Liver (tissue), 3 donors: ENCODE data around the gene GSPT1.
"Not testable (repeated sequence)": the region's sequence is repeated elsewhere in the genome, so short reads cannot be mapped to it uniquely, and the experiment has no call there.

Source experiments
- EGR1 ChIP-seq, 2 donors: IDR thresholded peaks; 2 replicates each; pipeline ENCODE4 v1.6.1; 2016 to 2018; ENCODE audit warnings: antibody characterized with exemption in 2 of 2, low read depth in 2 of 2
- FOXA2 ChIP-seq: IDR thresholded peaks from 2 replicates; pipeline ENCODE4 v1.6.1; 2016; ENCODE audit warnings: antibody characterized with exemption
- JUND ChIP-seq, 2 donors: IDR thresholded peaks; 2 replicates each; pipeline ENCODE4 v1.6.1; 2016; ENCODE audit warnings: antibody characterized with exemption in 2 of 2
- SP1 ChIP-seq: IDR thresholded peaks from 2 replicates; pipeline ENCODE4 v1.6.1; 2018; ENCODE audit warnings: antibody characterized with exemption, mild to moderate bottlenecking
- TAF1 ChIP-seq: conservative IDR thresholded peaks from 2 replicates; pipeline ENCODE4 v1.6.1; 2016; ENCODE audit warnings: antibody characterized with exemption, mild to moderate bottlenecking
- TF ChIP-seq, protein P1 (sequence below): fragments of 150-350 bp; IDR thresholded peaks from 2 replicates; pipeline ENCODE4 v1.5.1; 2017; ENCODE audit warnings: improper control_type of control experiment, low read depth, low read length; ENCODE audit not compliant: missing input control
- TF ChIP-seq, protein P2 (sequence below): IDR thresholded peaks from 2 replicates; pipeline ENCODE4 v1.6.1; 2016; ENCODE audit warnings: antibody characterized with exemption, mild to moderate bottlenecking
- donor health status: healthy.
- donor health status: healthy.

DNA sequence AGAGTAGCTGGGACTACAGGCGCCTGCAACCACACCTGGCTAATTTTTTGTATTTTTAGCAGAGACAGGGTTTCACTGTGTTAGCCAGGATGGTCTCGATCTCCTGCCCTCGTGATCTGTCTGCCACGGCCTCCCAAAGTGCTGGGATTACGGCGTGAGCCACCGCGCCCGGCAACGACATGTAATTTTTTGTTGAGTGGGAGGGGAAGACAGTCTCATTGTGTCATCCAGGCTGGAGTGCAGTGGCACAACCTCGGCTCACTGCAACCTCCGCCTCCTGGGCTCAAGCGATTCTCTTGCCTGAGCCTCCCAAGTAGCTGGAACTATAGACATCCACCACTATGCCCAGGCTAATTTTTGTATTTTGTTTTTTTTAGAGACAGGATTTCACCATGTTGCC, 96.8 kb downstream of the GSPT1 start:
- TF ChIP-seq SP1; TAF1; FOXA2; EGR1 (IDR thresholded peaks at IDR 0.05; ENCODE audit: low read depth in 2 of 2); JUND (IDR thresholded peaks at IDR 0.05): not testable (repeated sequence)
- TF ChIP-seq, protein P1, sequence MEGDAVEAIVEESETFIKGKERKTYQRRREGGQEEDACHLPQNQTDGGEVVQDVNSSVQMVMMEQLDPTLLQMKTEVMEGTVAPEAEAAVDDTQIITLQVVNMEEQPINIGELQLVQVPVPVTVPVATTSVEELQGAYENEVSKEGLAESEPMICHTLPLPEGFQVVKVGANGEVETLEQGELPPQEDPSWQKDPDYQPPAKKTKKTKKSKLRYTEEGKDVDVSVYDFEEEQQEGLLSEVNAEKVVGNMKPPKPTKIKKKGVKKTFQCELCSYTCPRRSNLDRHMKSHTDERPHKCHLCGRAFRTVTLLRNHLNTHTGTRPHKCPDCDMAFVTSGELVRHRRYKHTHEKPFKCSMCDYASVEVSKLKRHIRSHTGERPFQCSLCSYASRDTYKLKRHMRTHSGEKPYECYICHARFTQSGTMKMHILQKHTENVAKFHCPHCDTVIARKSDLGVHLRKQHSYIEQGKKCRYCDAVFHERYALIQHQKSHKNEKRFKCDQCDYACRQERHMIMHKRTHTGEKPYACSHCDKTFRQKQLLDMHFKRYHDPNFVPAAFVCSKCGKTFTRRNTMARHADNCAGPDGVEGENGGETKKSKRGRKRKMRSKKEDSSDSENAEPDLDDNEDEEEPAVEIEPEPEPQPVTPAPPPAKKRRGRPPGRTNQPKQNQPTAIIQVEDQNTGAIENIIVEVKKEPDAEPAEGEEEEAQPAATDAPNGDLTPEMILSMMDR = not testable (repeated sequence)
- TF ChIP-seq, protein P2, sequence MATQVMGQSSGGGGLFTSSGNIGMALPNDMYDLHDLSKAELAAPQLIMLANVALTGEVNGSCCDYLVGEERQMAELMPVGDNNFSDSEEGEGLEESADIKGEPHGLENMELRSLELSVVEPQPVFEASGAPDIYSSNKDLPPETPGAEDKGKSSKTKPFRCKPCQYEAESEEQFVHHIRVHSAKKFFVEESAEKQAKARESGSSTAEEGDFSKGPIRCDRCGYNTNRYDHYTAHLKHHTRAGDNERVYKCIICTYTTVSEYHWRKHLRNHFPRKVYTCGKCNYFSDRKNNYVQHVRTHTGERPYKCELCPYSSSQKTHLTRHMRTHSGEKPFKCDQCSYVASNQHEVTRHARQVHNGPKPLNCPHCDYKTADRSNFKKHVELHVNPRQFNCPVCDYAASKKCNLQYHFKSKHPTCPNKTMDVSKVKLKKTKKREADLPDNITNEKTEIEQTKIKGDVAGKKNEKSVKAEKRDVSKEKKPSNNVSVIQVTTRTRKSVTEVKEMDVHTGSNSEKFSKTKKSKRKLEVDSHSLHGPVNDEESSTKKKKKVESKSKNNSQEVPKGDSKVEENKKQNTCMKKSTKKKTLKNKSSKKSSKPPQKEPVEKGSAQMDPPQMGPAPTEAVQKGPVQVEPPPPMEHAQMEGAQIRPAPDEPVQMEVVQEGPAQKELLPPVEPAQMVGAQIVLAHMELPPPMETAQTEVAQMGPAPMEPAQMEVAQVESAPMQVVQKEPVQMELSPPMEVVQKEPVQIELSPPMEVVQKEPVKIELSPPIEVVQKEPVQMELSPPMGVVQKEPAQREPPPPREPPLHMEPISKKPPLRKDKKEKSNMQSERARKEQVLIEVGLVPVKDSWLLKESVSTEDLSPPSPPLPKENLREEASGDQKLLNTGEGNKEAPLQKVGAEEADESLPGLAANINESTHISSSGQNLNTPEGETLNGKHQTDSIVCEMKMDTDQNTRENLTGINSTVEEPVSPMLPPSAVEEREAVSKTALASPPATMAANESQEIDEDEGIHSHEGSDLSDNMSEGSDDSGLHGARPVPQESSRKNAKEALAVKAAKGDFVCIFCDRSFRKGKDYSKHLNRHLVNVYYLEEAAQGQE = not testable (repeated sequence)
